ENCODE results near the gene STEAP3.

The STEAP3 gene

DNA sequence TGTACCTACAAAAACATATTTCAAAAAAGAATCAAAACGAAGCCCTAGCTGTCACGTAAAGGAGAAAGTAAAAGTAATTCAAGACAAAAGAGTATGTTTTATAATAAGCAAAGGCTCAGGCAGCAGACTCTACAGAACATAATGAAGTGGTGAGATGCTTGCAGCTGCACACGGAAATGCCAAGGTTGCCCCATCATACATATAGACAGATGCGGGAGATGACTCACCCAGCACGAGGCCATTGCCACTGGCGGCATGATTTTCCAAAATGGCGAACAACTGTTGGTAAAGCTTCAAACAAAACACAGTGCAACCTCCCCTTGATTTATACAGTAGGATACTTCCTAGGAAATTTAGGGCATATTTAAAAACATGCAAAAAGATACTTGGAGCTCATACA lies 39.1 kb upstream of the STEAP3 start:
- Histone ChIP-seq H3K9me3 (ENCODE audit: low read length) (no peaks in the 10 kb centered on the region), H3K4me1 (ENCODE audit: insufficient read depth, low read length) (no peaks in the 10 kb centered on the region), H3K27me3 (ENCODE audit: insufficient read depth, low read length) (peaks cover 5% of the 10 kb centered on the region), H3K4me3 (ENCODE audit: low read length) (no peak overlapping the region), H2AFZ (ENCODE audit: low read depth, low read length) (no peak overlapping the region), H3K36me3 (ENCODE audit: insufficient read depth, low read length) (no peaks in the 10 kb centered on the region)

- Histone ChIP-seq H3K4me3 (ENCODE audit: low read length) (no peak overlapping the region), H3K27me3 (ENCODE audit: insufficient read depth, low read length) (no peaks in the 10 kb centered on the region), H2AFZ (ENCODE audit: low read depth, low read length) (no peak overlapping the region), H3K4me1 (ENCODE audit: insufficient read depth, low read length) (no peaks in the 10 kb centered on the region), H3K9me3 (ENCODE audit: low read length) (no peaks in the 10 kb centered on the region), H3K36me3 (ENCODE audit: insufficient read depth, low read length) (no peaks in the 10 kb centered on the region)
Measured at GRCh38 chr2:119190321-119191111, 33.1 kb upstream of the STEAP3 start.

DNA sequence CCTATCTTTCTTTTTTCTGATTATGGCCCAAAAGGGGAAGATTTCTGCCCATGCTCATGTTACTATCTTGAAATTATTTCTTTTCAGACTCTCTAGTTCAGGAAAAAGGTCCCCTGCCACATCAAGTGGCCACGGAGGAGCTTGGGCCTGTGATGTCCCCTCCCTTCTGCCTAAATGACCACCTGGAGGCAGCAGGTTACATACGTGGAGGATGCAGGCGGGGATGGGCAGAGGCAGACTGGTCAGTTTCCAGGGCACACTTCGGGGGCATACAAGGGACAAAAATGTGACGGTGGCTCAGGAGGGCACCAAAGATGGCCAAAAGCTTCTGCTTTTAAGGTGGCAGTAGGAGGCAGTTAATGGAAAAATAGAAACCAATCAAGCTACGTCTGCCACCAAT lies 30.7 kb upstream of the STEAP3 start:
- H3K4me1 ChIP-seq (ENCODE audit: insufficient read depth, low read length): no peaks in the 10 kb centered on the region
- no peaks in the 10 kb centered on the region for H3K9me3 ChIP-seq (ENCODE audit: low read length)
- peaks cover 4% of the 10 kb centered on the region for H3K27me3 ChIP-seq (ENCODE audit: insufficient read depth, low read length)
- H3K4me3 ChIP-seq (ENCODE audit: low read length): no peak overlapping the region
- no peaks in the 10 kb centered on the region for H3K36me3 ChIP-seq (ENCODE audit: insufficient read depth, low read length)
- no peak overlapping the region for H2AFZ ChIP-seq (ENCODE audit: low read depth, low read length)

- no peaks in the 10 kb centered on the region for H3K9me3 ChIP-seq (ENCODE audit: low read length)
- H3K36me3 ChIP-seq (ENCODE audit: insufficient read depth, low read length): no peaks in the 10 kb centered on the region
- peaks cover 4% of the 10 kb centered on the region for H3K27me3 ChIP-seq (ENCODE audit: insufficient read depth, low read length)
- H2AFZ ChIP-seq (ENCODE audit: low read depth, low read length): no peak overlapping the region
- H3K4me3 ChIP-seq (ENCODE audit: low read length): no peak overlapping the region
- no peaks in the 10 kb centered on the region for H3K4me1 ChIP-seq (ENCODE audit: insufficient read depth, low read length)
Measured at GRCh38 chr2:119195001-119195400, 28.6 kb upstream of the STEAP3 start.

DNA sequence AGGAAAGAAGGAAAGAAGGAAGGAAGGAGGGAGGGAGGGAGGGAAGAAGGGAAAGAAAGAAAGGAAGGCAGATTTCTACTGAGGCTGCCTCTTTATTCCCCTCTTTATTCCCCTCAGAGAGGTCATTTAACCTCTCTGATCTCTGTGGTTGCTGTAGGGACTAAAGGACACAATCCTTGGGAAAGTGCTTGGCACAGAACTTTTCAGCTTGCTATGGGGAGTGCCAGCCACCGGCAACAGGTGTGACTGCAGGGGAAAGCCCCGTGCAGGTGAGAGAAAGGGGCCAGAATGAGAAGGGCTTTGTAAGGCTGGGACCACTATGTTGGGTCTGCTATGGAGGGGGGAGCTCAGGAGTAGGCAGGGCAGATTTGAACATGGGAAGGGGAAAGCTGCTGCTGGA lies 27.7 kb upstream of the STEAP3 start:
- H3K36me3 ChIP-seq (ENCODE audit: insufficient read depth, low read length): no peaks in the 10 kb centered on the region
- no peaks in the 10 kb centered on the region for H3K9me3 ChIP-seq (ENCODE audit: low read length)

GRCh38 chr2:119196301-119197125 lies 27.1 kb upstream of the STEAP3 start:
- Histone ChIP-seq H3K4me3 (ENCODE audit: low read length) (no peak overlapping the region), H3K9me3 (ENCODE audit: low read length) (no peaks in the 10 kb centered on the region), H3K36me3 (ENCODE audit: insufficient read depth, low read length) (no peaks in the 10 kb centered on the region), H3K4me1 (ENCODE audit: insufficient read depth, low read length) (no peaks in the 10 kb centered on the region), H2AFZ (ENCODE audit: low read depth, low read length) (no peak overlapping the region), H3K27me3 (ENCODE audit: insufficient read depth, low read length) (peaks cover 8% of the 10 kb centered on the region)

More for the DNA sequence above, 27.7 kb upstream of the STEAP3 start:
- no peaks in the 10 kb centered on the region for H3K4me1 ChIP-seq (ENCODE audit: insufficient read depth, low read length)
- H3K27me3 ChIP-seq (ENCODE audit: insufficient read depth, low read length): peaks cover 6% of the 10 kb centered on the region
- no peak overlapping the region for H3K4me3 ChIP-seq (ENCODE audit: low read length)
- no peak overlapping the region for H2AFZ ChIP-seq (ENCODE audit: low read depth, low read length)

DNA sequence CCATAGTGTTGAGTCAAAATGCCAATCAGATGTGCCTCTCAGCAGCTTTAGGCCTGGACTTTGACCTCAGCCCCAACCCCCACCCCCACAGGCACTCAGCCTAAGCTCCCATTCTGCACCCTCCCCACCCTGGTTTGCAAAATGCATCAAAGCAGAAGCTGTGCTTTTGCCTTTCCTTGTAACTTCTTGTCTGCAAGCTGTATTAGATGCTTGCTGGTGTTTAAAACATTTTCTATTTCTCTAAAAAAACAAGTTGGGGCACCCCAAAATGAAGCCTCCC lies 26.6 kb upstream of the STEAP3 start:
- no peak overlapping the region for H2AFZ ChIP-seq (ENCODE audit: low read depth, low read length)

GRCh38 chr2:119197529-119198239 lies 25.9 kb upstream of the STEAP3 start:
- Histone ChIP-seq H3K27me3 (ENCODE audit: insufficient read depth, low read length) (peaks cover 8% of the 10 kb centered on the region), H3K36me3 (ENCODE audit: insufficient read depth, low read length) (no peaks in the 10 kb centered on the region), H3K4me3 (ENCODE audit: low read length) (no peak overlapping the region), H2AFZ (ENCODE audit: low read depth, low read length) (no peak overlapping the region), H3K9me3 (ENCODE audit: low read length) (no peaks in the 10 kb centered on the region), H3K4me1 (ENCODE audit: insufficient read depth, low read length) (no peaks in the 10 kb centered on the region)

More for the DNA sequence above, 26.6 kb upstream of the STEAP3 start:
- no peaks in the 10 kb centered on the region for H3K9me3 ChIP-seq (ENCODE audit: low read length)
- H3K27me3 ChIP-seq (ENCODE audit: insufficient read depth, low read length): peaks cover 8% of the 10 kb centered on the region
- H3K4me1 ChIP-seq (ENCODE audit: insufficient read depth, low read length): no peaks in the 10 kb centered on the region
- no peaks in the 10 kb centered on the region for H3K36me3 ChIP-seq (ENCODE audit: insufficient read depth, low read length)
- no peak overlapping the region for H3K4me3 ChIP-seq (ENCODE audit: low read length)

DNA sequence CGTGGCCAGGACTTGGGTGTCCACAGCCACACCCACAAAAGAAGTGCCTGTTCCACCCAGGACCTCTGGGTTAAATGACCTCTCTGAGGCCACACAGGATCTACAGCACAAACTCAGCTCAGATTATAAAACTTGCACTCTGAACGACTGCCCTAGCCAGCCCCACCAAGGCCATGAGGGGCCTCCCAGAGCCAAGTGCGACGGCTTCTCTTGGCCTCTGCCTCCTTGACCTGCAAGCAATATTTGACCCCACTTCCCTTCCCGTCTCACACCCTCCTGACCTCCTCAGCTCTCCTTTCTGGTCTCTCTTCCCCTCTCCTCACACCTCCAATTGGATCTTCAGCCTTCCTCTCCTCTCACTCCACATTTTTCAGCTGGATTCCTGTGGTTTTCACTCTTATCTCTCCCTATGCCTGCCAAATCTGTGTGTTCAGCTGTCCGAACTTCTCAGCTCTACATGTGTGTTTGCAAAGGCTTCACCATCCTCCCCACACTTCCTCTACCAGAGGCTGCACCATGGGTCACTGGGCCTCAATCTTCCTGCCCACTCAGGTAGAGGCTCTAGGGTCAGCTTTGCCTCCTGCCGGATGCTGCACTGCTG lies 25.3 kb upstream of the STEAP3 start:
- Histone ChIP-seq H3K27me3 (ENCODE audit: insufficient read depth, low read length) (peaks cover 8% of the 10 kb centered on the region), H3K4me3 (ENCODE audit: low read length) (no peak overlapping the region), H2AFZ (ENCODE audit: low read depth, low read length) (no peak overlapping the region), H3K9me3 (ENCODE audit: low read length) (no peaks in the 10 kb centered on the region), H3K36me3 (ENCODE audit: insufficient read depth, low read length) (no peaks in the 10 kb centered on the region), H3K4me1 (ENCODE audit: insufficient read depth, low read length) (no peaks in the 10 kb centered on the region)

DNA sequence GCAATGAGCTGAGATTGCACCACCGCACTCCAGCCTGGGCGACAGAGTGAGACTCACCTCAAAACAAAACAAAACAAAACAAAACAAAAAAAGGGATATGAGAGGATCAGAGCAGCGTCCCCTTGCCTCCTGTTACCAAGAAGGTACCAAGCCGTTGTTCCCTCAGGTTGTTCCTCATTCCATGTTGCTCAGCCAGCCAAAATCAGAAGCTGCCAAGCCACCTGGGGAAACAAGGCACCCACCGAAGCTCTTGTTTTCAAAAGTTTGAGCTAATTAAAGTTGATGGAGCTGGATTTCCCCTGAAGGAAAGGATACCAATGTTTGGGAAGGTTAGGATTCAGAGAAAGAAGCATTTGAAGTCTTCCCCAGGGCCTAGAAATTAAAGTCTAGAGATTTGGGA lies 21.8 kb upstream of the STEAP3 start:
- H3K9me3 ChIP-seq (ENCODE audit: low read length): no peaks in the 10 kb centered on the region
- H2AFZ ChIP-seq (ENCODE audit: low read depth, low read length): no peak overlapping the region
- no peaks in the 10 kb centered on the region for H3K36me3 ChIP-seq (ENCODE audit: insufficient read depth, low read length)

GRCh38 chr2:119202610-119203310 lies 20.9 kb upstream of the STEAP3 start:
- Histone ChIP-seq H3K9me3 (ENCODE audit: low read length) (no peaks in the 10 kb centered on the region), H2AFZ (ENCODE audit: low read depth, low read length) (no peak overlapping the region), H3K27me3 (ENCODE audit: insufficient read depth, low read length) (peaks cover 12% of the 10 kb centered on the region), H3K4me3 (ENCODE audit: low read length) (no peak overlapping the region), H3K36me3 (ENCODE audit: insufficient read depth, low read length) (no peaks in the 10 kb centered on the region), H3K4me1 (ENCODE audit: insufficient read depth, low read length) (no peaks in the 10 kb centered on the region)

More for the DNA sequence above, 21.8 kb upstream of the STEAP3 start:
- H3K4me1 ChIP-seq (ENCODE audit: insufficient read depth, low read length): no peaks in the 10 kb centered on the region
- no peak overlapping the region for H3K4me3 ChIP-seq (ENCODE audit: low read length)
- H3K27me3 ChIP-seq (ENCODE audit: insufficient read depth, low read length): peaks cover 12% of the 10 kb centered on the region

- Histone ChIP-seq H3K4me3 (ENCODE audit: low read length) (no peak overlapping the region), H3K36me3 (ENCODE audit: insufficient read depth, low read length) (no peaks in the 10 kb centered on the region), H2AFZ (ENCODE audit: low read depth, low read length) (no peak overlapping the region), H3K4me1 (ENCODE audit: insufficient read depth, low read length) (no peaks in the 10 kb centered on the region), H3K9me3 (ENCODE audit: low read length) (no peaks in the 10 kb centered on the region), H3K27me3 (ENCODE audit: insufficient read depth, low read length) (peaks cover 22% of the 10 kb centered on the region)
Measured at GRCh38 chr2:119204525-119204924, 19.1 kb upstream of the STEAP3 start.
